Neural progenitor cell (in vitro differentiated cells): Measurements from ENCODE around the gene CLEC4F. TPM values are rescaled to one million over a fixed set of nuclear protein-coding genes. Genes with fewer than 3 reads are reported as not detected.

ENCODE experiments used
- DNase-seq: peaks from one replicate; pipeline ENCODE4 v3.0.0-alpha.2; 2016; ENCODE audit warnings: low spot score
- H2AFZ ChIP-seq: fragments of 200-600 bp; sonication (generic); replicated peaks from 2 replicates; pipeline ENCODE4 v1.6.1; 2016; ENCODE audit warnings: antibody characterized with exemption
- H3F3A ChIP-seq: fragments of 200-600 bp; sonication (generic); 2 replicates; pipeline ENCODE4 v1.6.1; 2016; ENCODE audit warnings: antibody characterized with exemption, low read depth
- H3K27ac ChIP-seq: fragments of 200-600 bp; sonication (generic); 2 replicates; pipeline ENCODE4 v1.5.1; 2016; ENCODE audit warnings: mild to moderate bottlenecking
- H3K27me3 ChIP-seq: fragments of 200-600 bp; sonication (generic); 2 replicates; pipeline ENCODE4 v1.6.1; 2016; ENCODE audit warnings: mild to moderate bottlenecking, moderate library complexity
- H3K36me3 ChIP-seq: fragments of 200-600 bp; sonication (generic); 2 replicates; pipeline ENCODE4 v1.5.1; 2016
- H3K4me1 ChIP-seq: fragments of 200-600 bp; sonication (generic); 2 replicates; pipeline ENCODE4 v1.6.1; 2016; ENCODE audit warnings: mixed run types
- H3K4me2 ChIP-seq: fragments of 200-600 bp; sonication (generic); 2 replicates; pipeline ENCODE4 v1.6.1; 2016
- H3K4me3 ChIP-seq: fragments of 200-600 bp; sonication (generic); 2 replicates; pipeline ENCODE4 v1.5.1; 2016
- H3K79me2 ChIP-seq: fragments of 200-600 bp; sonication (generic); 2 replicates; pipeline ENCODE4 v1.6.1; 2016; ENCODE audit warnings: low read depth
- H3K9ac ChIP-seq: fragments of 200-600 bp; sonication (generic); 2 replicates; pipeline ENCODE4 v1.6.1; 2016
- H3K9me3 ChIP-seq: fragments of 200-600 bp; sonication (generic); 2 replicates; pipeline ENCODE4 v1.5.1; 2016; ENCODE audit warnings: low read depth
- H4K20me1 ChIP-seq: fragments of 200-600 bp; sonication (generic); 2 replicates; pipeline ENCODE4 v1.6.1; 2016; ENCODE audit warnings: low read depth
- H3K27ac Mint-ChIP-seq: 3 replicates; pipeline ENCODE4 v1.8.0; 2021; ENCODE audit warnings: mixed read lengths
- H3K27me3 Mint-ChIP-seq: 2 replicates; pipeline ENCODE4 v1.8.0; 2022; ENCODE audit warnings: low read depth, mild to moderate bottlenecking, inconsistent platforms, moderate library complexity, mixed read lengths; ENCODE audit not compliant: insufficient read depth
- H3K36me3 Mint-ChIP-seq: 3 replicates; pipeline ENCODE4 v1.8.0; 2021; ENCODE audit warnings: mixed read lengths
- H3K4me1 Mint-ChIP-seq: 3 replicates; pipeline ENCODE4 v1.8.0; 2021; ENCODE audit warnings: mixed read lengths
- H3K4me3 Mint-ChIP-seq: 3 replicates; pipeline ENCODE4 v1.8.0; 2021; ENCODE audit warnings: mild to moderate bottlenecking, moderate library complexity, mixed read lengths
- H3K9me3 Mint-ChIP-seq: 3 replicates; pipeline ENCODE4 v1.8.0; 2020; ENCODE audit warnings: mixed read lengths
- EZH2 ChIP-seq: fragments of 200-600 bp; sonication (generic); IDR thresholded peaks from 2 replicates; pipeline ENCODE4 v1.6.1; 2017; ENCODE audit warnings: antibody characterized with exemption, mild to moderate bottlenecking, moderate library complexity
- EZH2phosphoT487 ChIP-seq: fragments of 200-600 bp; sonication (generic); IDR thresholded peaks from 2 replicates; pipeline ENCODE4 v1.6.1; 2017; ENCODE audit warnings: antibody characterized with exemption
- total RNA-seq: library from RNA; depleted of rRNA; stranded (reverse); fragments of >200 nt; gene quantifications from 2 replicates; pipeline ENCODE4 v1.2.3, GENCODE V29; 2015; ENCODE audit warnings: low replicate concordance
- TF ChIP-seq, protein P1 (sequence below): fragments of 200-600 bp; sonication (generic); IDR thresholded peaks from 2 replicates; pipeline ENCODE4 v1.5.1; 2017; ENCODE audit warnings: antibody characterized with exemption, mild to moderate bottlenecking

Gene CLEC4F
- total RNA-seq, 1 donor from 2014 or later: not detected

DNA sequence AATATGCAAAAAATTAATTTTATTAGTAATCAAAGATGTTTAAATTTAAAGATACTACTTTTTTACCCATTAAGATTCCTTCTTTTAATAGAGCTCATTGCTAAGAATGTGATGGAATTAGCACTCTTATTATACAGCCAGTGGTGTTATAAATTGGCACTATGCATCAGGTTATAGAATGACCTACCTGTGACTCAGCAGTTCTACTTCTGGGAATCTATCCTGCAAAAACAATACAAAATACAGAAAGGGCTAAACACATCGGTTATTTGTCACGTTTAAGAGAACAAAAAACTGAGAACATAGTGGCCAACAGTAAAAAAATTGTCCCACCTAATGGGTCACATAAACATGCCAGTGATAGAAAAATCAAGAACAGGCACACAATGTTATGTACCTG, 42.9 kb downstream of the CLEC4F start:
- Mint-ChIP-seq H3K27ac (no peak overlapping the region), H3K4me1 (peaks cover 3% of the 10 kb centered on the region), H3K36me3 (no peaks in the 10 kb centered on the region), H3K4me3 (no peak overlapping the region), H3K9me3 (no peaks in the 10 kb centered on the region), H3K27me3 (peaks cover 8% of the 10 kb centered on the region)
- H2AFZ ChIP-seq: no peak overlapping the region
- no peaks in the 10 kb centered on the region for H4K20me1 ChIP-seq
- H3K79me2 ChIP-seq: no peaks in the 10 kb centered on the region
- no peaks in the 10 kb centered on the region for H3K4me1 ChIP-seq
- no peak overlapping the region for H3K4me2 ChIP-seq
- H3K4me3 ChIP-seq: no peak overlapping the region
- no peak for TF ChIP-seq EZH2phosphoT487
- TF ChIP-seq, protein P1, sequence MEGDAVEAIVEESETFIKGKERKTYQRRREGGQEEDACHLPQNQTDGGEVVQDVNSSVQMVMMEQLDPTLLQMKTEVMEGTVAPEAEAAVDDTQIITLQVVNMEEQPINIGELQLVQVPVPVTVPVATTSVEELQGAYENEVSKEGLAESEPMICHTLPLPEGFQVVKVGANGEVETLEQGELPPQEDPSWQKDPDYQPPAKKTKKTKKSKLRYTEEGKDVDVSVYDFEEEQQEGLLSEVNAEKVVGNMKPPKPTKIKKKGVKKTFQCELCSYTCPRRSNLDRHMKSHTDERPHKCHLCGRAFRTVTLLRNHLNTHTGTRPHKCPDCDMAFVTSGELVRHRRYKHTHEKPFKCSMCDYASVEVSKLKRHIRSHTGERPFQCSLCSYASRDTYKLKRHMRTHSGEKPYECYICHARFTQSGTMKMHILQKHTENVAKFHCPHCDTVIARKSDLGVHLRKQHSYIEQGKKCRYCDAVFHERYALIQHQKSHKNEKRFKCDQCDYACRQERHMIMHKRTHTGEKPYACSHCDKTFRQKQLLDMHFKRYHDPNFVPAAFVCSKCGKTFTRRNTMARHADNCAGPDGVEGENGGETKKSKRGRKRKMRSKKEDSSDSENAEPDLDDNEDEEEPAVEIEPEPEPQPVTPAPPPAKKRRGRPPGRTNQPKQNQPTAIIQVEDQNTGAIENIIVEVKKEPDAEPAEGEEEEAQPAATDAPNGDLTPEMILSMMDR: no peak
- TF ChIP-seq EZH2: no peak
- no peak for DNase-seq
- no peak overlapping the region for H3K27ac ChIP-seq
- no peaks in the 10 kb centered on the region for H3K9me3 ChIP-seq
- H3F3A ChIP-seq: no peaks in the 10 kb centered on the region
- H3K9ac ChIP-seq: no peak overlapping the region
- H3K27me3 ChIP-seq: no peaks in the 10 kb centered on the region
- no peaks in the 10 kb centered on the region for H3K36me3 ChIP-seq

DNA sequence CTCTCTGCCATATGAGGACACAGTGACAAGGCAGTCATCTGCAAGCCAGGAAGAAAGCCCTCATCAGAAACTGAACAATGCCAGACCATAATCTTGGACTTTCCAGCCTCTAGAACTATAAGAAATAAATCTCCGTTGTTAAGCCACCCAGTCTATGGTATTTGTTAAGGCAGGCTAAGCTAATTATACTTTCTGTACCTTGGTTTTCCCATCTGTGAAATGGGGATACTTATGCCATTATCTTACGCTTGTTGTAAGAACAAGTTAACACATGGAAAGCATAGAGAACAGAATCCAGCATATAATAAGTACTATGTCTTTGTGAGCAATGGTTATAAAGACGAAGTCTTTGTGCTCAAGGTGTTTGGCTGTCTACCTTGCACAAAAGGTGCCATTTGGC, 44.1 kb downstream of the CLEC4F start:
- Histone ChIP-seq H3K4me1 (no peaks in the 10 kb centered on the region), H3K9me3 (no peaks in the 10 kb centered on the region), H3K79me2 (no peaks in the 10 kb centered on the region), H3K36me3 (no peaks in the 10 kb centered on the region), H3K27me3 (no peaks in the 10 kb centered on the region), H3K4me3 (no peak overlapping the region), H3K27ac (no peak overlapping the region), H3F3A (no peaks in the 10 kb centered on the region), H2AFZ (no peak overlapping the region), H3K4me2 (no peak overlapping the region), H4K20me1 (no peaks in the 10 kb centered on the region), H3K9ac (no peak overlapping the region)
- TF ChIP-seq EZH2: no peak
- TF ChIP-seq, protein P1: no peak
- Mint-ChIP-seq H3K4me3 (no peak overlapping the region), H3K4me1 (no peaks in the 10 kb centered on the region), H3K9me3 (no peaks in the 10 kb centered on the region), H3K36me3 (no peaks in the 10 kb centered on the region), H3K27me3 (peaks cover 8% of the 10 kb centered on the region), H3K27ac (no peak overlapping the region)
- DNase-seq: no peak

DNA sequence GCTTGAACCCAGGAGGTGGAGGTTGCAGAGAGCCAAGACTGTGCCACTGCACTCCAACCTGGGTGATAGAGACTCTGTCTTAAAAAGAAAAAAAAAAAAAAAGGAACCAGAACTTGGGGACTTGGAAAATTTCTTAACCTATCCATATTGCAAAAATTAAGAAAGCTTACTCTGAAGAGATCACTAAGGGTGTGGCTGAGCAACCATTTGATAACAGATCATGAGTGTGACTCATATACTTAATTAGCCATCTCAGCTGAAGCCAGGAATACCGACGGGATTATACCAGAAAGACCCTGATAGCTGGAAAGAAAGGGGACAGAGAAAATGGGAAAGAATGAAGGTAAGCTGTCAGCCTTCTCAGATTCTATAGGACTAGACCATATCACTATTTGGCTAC, 45.3 kb downstream of the CLEC4F start:
- no peaks in the 10 kb centered on the region for H3K79me2 ChIP-seq
- no peaks in the 10 kb centered on the region for H3F3A ChIP-seq
- no peak overlapping the region for H3K9ac ChIP-seq
- H3K9me3 ChIP-seq: no peaks in the 10 kb centered on the region
- no peaks in the 10 kb centered on the region for H3K36me3 ChIP-seq
- no peaks in the 10 kb centered on the region for H4K20me1 ChIP-seq
- H3K4me1 Mint-ChIP-seq: no peaks in the 10 kb centered on the region
- H3K27me3 ChIP-seq: no peaks in the 10 kb centered on the region
- H3K27ac Mint-ChIP-seq: no peak overlapping the region
- H3K4me3 Mint-ChIP-seq: no peak overlapping the region
- H3K4me3 ChIP-seq: no peak overlapping the region
- DNase-seq: no peak
- no peaks in the 10 kb centered on the region for H3K4me1 ChIP-seq
- no peak overlapping the region for H3K27ac ChIP-seq
- peaks cover 6% of the 10 kb centered on the region for H3K27me3 Mint-ChIP-seq
- TF ChIP-seq EZH2phosphoT487 (no peak), EZH2 (no peak)
- TF ChIP-seq, protein P1: no peak
- H3K9me3 Mint-ChIP-seq: no peaks in the 10 kb centered on the region
- no peak overlapping the region for H2AFZ ChIP-seq
- no peaks in the 10 kb centered on the region for H3K36me3 Mint-ChIP-seq
- H3K4me2 ChIP-seq: no peak overlapping the region
